T-helper 2 cell treated with Interferon-gamma antibody and Interleukin-4, amounts not matched to agents 5 μg/mL and 100 μg/mL, for 36 hours (primary cell): ENCODE results near the gene PARP12.

Source experiments
- DNase-seq: peaks from one replicate; pipeline ENCODE4 v3.0.0; 2021; ENCODE audit warnings: low spot score
- H3K27ac Mint-ChIP-seq: one replicate; pipeline ENCODE4 v1.8.0; 2021; ENCODE audit warnings: mild to moderate bottlenecking, mixed read lengths
- H3K27me3 Mint-ChIP-seq: one replicate; pipeline ENCODE4 v1.8.0; 2021; ENCODE audit warnings: low read depth, mixed read lengths
- H3K36me3 Mint-ChIP-seq: one replicate; pipeline ENCODE4 v1.8.0; 2021; ENCODE audit warnings: low read depth, mixed read lengths
- H3K4me1 Mint-ChIP-seq: one replicate; pipeline ENCODE4 v1.8.0; 2021; ENCODE audit warnings: low read depth, mixed read lengths
- H3K4me3 Mint-ChIP-seq: one replicate; pipeline ENCODE4 v1.8.0; 2022; ENCODE audit warnings: mild to moderate bottlenecking, moderate library complexity, mixed read lengths
- H3K9me3 Mint-ChIP-seq: one replicate; pipeline ENCODE4 v1.8.0; 2021; ENCODE audit warnings: mixed read lengths

The PARP12 gene

DNA sequence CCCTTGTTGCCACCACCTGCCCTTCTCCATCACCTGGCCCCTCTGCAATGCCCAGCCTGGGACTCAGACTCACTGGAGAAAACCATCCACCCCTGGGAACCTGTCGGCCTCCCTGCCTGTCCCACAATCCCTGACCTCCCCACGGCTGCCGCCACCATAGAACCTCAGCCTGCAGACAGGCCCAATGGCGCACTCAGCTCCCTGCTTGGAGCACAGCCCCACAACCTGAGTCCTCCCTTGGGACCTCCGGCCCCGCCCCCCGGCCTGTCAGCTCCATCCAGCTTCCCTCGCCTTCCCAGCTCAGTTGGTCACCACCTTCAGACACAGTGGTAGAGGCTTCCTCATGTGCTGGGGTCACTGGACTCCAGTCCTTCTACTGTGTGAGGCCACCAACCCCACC is 41.1 kb downstream of the PARP12 start:
- Mint-ChIP-seq H3K36me3 (peaks cover 34% of the 10 kb centered on the region), H3K27me3 (no peaks in the 10 kb centered on the region), H3K9me3 (no peaks in the 10 kb centered on the region), H3K4me3 (no peak overlapping the region), H3K4me1 (no peaks in the 10 kb centered on the region), H3K27ac (no peak overlapping the region)
- DNase-seq: no peak

DNA sequence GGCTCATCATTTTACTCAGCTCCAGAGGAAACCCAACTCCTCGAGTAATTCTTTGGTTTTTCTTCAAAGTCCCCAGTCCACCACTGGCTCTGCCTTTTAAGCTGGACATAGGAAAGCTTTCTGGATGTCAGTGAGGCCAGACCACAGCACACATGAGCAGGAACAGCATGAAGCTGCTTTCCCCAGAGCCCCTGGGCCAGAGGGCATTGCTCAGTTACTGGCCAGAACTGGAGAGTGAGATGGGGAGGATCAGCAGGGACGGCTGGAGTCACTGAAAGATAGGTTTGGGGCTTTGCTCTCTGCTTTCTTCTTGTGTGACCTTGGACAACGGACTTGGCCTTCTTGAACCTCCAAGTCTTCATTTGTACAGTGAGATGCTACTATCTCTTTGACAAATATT is 43.1 kb downstream of the PARP12 start:
- no peak for DNase-seq
- no peak overlapping the region for H3K27ac Mint-ChIP-seq
- no peaks in the 10 kb centered on the region for H3K27me3 Mint-ChIP-seq
- H3K4me3 Mint-ChIP-seq: no peak overlapping the region
- no peaks in the 10 kb centered on the region for H3K4me1 Mint-ChIP-seq
- no peaks in the 10 kb centered on the region for H3K9me3 Mint-ChIP-seq
- H3K36me3 Mint-ChIP-seq: peaks cover 25% of the 10 kb centered on the region

DNA sequence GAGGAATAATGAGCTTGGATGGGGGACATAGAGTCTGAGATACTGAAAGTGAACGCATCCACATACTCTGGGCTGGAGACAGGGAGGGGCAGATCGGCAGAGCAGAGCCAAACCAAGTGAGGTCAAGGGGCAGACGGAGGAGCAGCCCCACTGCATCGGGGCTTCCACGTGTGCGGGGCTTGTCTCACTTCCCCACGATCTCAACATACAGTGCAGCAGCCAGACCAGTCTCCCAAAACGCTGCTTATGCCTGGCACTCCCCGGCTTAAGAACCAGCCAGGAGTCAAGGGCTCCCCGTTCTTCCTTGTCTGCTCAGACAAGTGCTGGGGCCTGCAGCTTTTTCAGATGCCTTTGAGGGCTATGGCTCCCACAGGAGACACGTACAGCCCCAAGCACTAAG is 43.6 kb downstream of the PARP12 start:
- no peaks in the 10 kb centered on the region for H3K4me1 Mint-ChIP-seq
- H3K4me3 Mint-ChIP-seq: no peak overlapping the region
- no peaks in the 10 kb centered on the region for H3K27me3 Mint-ChIP-seq
- peaks cover 21% of the 10 kb centered on the region for H3K36me3 Mint-ChIP-seq
- DNase-seq: no peak
- H3K9me3 Mint-ChIP-seq: no peaks in the 10 kb centered on the region
- no peak overlapping the region for H3K27ac Mint-ChIP-seq

- no peak overlapping the region for H3K27ac Mint-ChIP-seq
- H3K27me3 Mint-ChIP-seq: no peaks in the 10 kb centered on the region
- no peak for DNase-seq
- H3K9me3 Mint-ChIP-seq: no peaks in the 10 kb centered on the region
- peaks cover 13% of the 10 kb centered on the region for H3K36me3 Mint-ChIP-seq
- H3K4me3 Mint-ChIP-seq: no peak overlapping the region
- no peaks in the 10 kb centered on the region for H3K4me1 Mint-ChIP-seq
Measured at GRCh38 chr7:140018125-140019043, 44.4 kb downstream of the PARP12 start.

GRCh38 chr7:140017543-140017942 is 45.2 kb downstream of the PARP12 start:
- Mint-ChIP-seq H3K4me1 (no peaks in the 10 kb centered on the region), H3K4me3 (no peak overlapping the region), H3K9me3 (no peaks in the 10 kb centered on the region), H3K27ac (no peak overlapping the region), H3K36me3 (peaks cover 7% of the 10 kb centered on the region), H3K27me3 (no peaks in the 10 kb centered on the region)
- DNase-seq: no peak

GRCh38 chr7:140017034-140017433 is 45.7 kb downstream of the PARP12 start:
- no peak overlapping the region for H3K27ac Mint-ChIP-seq
- H3K36me3 Mint-ChIP-seq: peaks cover 3% of the 10 kb centered on the region
- no peaks in the 10 kb centered on the region for H3K27me3 Mint-ChIP-seq
- no peaks in the 10 kb centered on the region for H3K4me1 Mint-ChIP-seq
- no peaks in the 10 kb centered on the region for H3K9me3 Mint-ChIP-seq
- no peak overlapping the region for H3K4me3 Mint-ChIP-seq
- no peak for DNase-seq

- no peaks in the 10 kb centered on the region for H3K27me3 Mint-ChIP-seq
- H3K36me3 Mint-ChIP-seq: no peaks in the 10 kb centered on the region
- no peaks in the 10 kb centered on the region for H3K9me3 Mint-ChIP-seq
- no peak overlapping the region for H3K4me3 Mint-ChIP-seq
- DNase-seq: no peak
- no peak overlapping the region for H3K27ac Mint-ChIP-seq
- no peaks in the 10 kb centered on the region for H3K4me1 Mint-ChIP-seq
Measured at GRCh38 chr7:140016540-140016939, 46.2 kb downstream of the PARP12 start.

GRCh38 chr7:140015471-140015970 is 47.2 kb downstream of the PARP12 start:
- Mint-ChIP-seq H3K36me3 (no peaks in the 10 kb centered on the region), H3K4me1 (no peaks in the 10 kb centered on the region), H3K9me3 (no peaks in the 10 kb centered on the region), H3K27me3 (peaks cover 3% of the 10 kb centered on the region), H3K4me3 (no peak overlapping the region), H3K27ac (no peak overlapping the region)
- DNase-seq: no peak

- Mint-ChIP-seq H3K9me3 (no peaks in the 10 kb centered on the region), H3K4me3 (no peak overlapping the region), H3K27me3 (peaks cover 3% of the 10 kb centered on the region), H3K36me3 (no peaks in the 10 kb centered on the region), H3K4me1 (no peaks in the 10 kb centered on the region), H3K27ac (no peak overlapping the region)
- DNase-seq: no peak
Measured at GRCh38 chr7:140014123-140014522, 48.6 kb downstream of the PARP12 start.

DNA sequence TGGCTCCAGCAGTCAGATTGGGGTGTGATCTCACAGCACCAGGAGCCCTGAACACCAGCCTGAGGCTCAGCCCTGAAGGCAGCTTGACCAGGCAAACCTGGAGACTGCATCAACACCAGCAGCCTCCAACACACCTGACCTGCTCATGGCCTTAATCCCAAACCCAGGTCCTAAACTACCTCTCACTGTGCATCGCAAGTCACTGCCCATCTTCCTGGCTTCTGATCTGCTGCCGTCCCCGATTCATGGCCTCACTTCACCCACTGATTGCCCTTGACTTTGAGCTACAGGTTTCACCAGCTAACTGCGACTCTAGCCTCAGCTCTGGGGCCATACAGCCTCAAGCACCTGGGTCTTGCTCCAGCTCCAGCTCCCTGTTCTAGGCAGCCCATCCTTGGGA is 49.1 kb downstream of the PARP12 start:
- no peak overlapping the region for H3K4me3 Mint-ChIP-seq
- peaks cover 3% of the 10 kb centered on the region for H3K27me3 Mint-ChIP-seq

GRCh38 chr7:140010194-140010895 is 52.4 kb downstream of the PARP12 start:
- H3K4me1 Mint-ChIP-seq: no peaks in the 10 kb centered on the region
- no peak overlapping the region for H3K4me3 Mint-ChIP-seq
- H3K27me3 Mint-ChIP-seq: peaks cover 5% of the 10 kb centered on the region
- H3K36me3 Mint-ChIP-seq: no peaks in the 10 kb centered on the region
- no peak for DNase-seq
- H3K9me3 Mint-ChIP-seq: no peaks in the 10 kb centered on the region
- no peak overlapping the region for H3K27ac Mint-ChIP-seq

More for the DNA sequence above, 49.1 kb downstream of the PARP12 start:
- Mint-ChIP-seq H3K9me3 (no peaks in the 10 kb centered on the region), H3K36me3 (no peaks in the 10 kb centered on the region), H3K27ac (no peak overlapping the region), H3K4me1 (no peaks in the 10 kb centered on the region)
- no peak for DNase-seq

GRCh38 chr7:140009735-140010134 is 53.0 kb downstream of the PARP12 start:
- Mint-ChIP-seq H3K36me3 (no peaks in the 10 kb centered on the region), H3K9me3 (no peaks in the 10 kb centered on the region), H3K27me3 (peaks cover 5% of the 10 kb centered on the region), H3K27ac (no peak overlapping the region), H3K4me1 (no peaks in the 10 kb centered on the region), H3K4me3 (no peak overlapping the region)
- DNase-seq: no peak

- Mint-ChIP-seq H3K27me3 (peaks cover 5% of the 10 kb centered on the region), H3K4me3 (no peak overlapping the region)
Measured at GRCh38 chr7:140008755-140009610, 53.8 kb downstream of the PARP12 start.

More at GRCh38 chr7:140008755-140009610, 53.8 kb downstream of the PARP12 start:
- Mint-ChIP-seq H3K4me1 (no peaks in the 10 kb centered on the region), H3K27ac (no peak overlapping the region), H3K36me3 (no peaks in the 10 kb centered on the region), H3K9me3 (no peaks in the 10 kb centered on the region)
- no peak for DNase-seq
